HFFc6 (cell line): ENCODE measurements around the gene DEUP1. TPM values are rescaled to one million over a fixed set of nuclear protein-coding genes. Genes with fewer than 3 reads are reported as not detected.

Source experiments
- DNase-seq: peaks from one replicate; pipeline ENCODE4 v3.0.0-alpha.2; 2018
- H3K27ac Mint-ChIP-seq: 2 replicates; pipeline ENCODE4 v1.8.0; 2020; ENCODE audit warnings: mild to moderate bottlenecking, mixed read lengths
- H3K27me3 Mint-ChIP-seq: 2 replicates; pipeline ENCODE4 v1.8.0; 2021; ENCODE audit warnings: mild to moderate bottlenecking, moderate library complexity, mixed read lengths; ENCODE audit not compliant: insufficient read depth
- H3K36me3 Mint-ChIP-seq: 2 replicates; pipeline ENCODE4 v1.8.0; 2021; ENCODE audit warnings: low read depth, mixed read lengths
- H3K4me1 Mint-ChIP-seq: 2 replicates; pipeline ENCODE4 v1.8.0; 2020; ENCODE audit warnings: low read depth, mixed read lengths
- H3K4me3 Mint-ChIP-seq: 2 replicates; pipeline ENCODE4 v1.8.0; 2020; ENCODE audit warnings: mild to moderate bottlenecking, moderate library complexity, mixed read lengths
- H3K9me3 Mint-ChIP-seq: 2 replicates; pipeline ENCODE4 v1.8.0; 2020; ENCODE audit warnings: mild to moderate bottlenecking, mixed read lengths
- total RNA-seq, 6 experiments: library from RNA; stranded (reverse); fragmentation: NEBNext Ultra II Directional; extraction: Animal tissue kit (Norgen Biotek cat#: 25700); gene quantifications; 2 replicates in 1 of 6; 3 replicates in 5 of 6; pipeline ENCODE4 v1.2.3, GENCODE V29; 2021
- TF ChIP-seq, protein P1 (sequence below): fragments of 200-600 bp; sonication (generic); IDR thresholded peaks from 2 replicates; pipeline ENCODE4 v1.5.0; 2021; ENCODE audit warnings: antibody characterized with exemption, mild to moderate bottlenecking

The DEUP1 gene
- total RNA-seq, 6 experiments from 2014 or later: not detected

- TF ChIP-seq, protein P1, sequence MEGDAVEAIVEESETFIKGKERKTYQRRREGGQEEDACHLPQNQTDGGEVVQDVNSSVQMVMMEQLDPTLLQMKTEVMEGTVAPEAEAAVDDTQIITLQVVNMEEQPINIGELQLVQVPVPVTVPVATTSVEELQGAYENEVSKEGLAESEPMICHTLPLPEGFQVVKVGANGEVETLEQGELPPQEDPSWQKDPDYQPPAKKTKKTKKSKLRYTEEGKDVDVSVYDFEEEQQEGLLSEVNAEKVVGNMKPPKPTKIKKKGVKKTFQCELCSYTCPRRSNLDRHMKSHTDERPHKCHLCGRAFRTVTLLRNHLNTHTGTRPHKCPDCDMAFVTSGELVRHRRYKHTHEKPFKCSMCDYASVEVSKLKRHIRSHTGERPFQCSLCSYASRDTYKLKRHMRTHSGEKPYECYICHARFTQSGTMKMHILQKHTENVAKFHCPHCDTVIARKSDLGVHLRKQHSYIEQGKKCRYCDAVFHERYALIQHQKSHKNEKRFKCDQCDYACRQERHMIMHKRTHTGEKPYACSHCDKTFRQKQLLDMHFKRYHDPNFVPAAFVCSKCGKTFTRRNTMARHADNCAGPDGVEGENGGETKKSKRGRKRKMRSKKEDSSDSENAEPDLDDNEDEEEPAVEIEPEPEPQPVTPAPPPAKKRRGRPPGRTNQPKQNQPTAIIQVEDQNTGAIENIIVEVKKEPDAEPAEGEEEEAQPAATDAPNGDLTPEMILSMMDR: no peak
- Mint-ChIP-seq H3K27ac (no peak overlapping the region; the same call in 1 of the 2 replicates), H3K4me1 (peaks cover 6% of the 10 kb centered on the region; the same call in 1 of the 2 replicates), H3K27me3 (no peaks in the 10 kb centered on the region; the same call in 1 of the 2 replicates), H3K36me3 (no peaks in the 10 kb centered on the region), H3K9me3 (no peaks in the 10 kb centered on the region), H3K4me3 (no peak overlapping the region)
- DNase-seq: no peak
Measured at GRCh38 chr11:93392867-93393266, 62.3 kb downstream of the DEUP1 start.

GRCh38 chr11:93393386-93393785 is 62.8 kb downstream of the DEUP1 start:
- no peak overlapping the region for H3K4me3 Mint-ChIP-seq
- no peak for DNase-seq
- no peaks in the 10 kb centered on the region for H3K36me3 Mint-ChIP-seq
- H3K4me1 Mint-ChIP-seq: peaks cover 6% of the 10 kb centered on the region; the same call in 1 of the 2 replicates
- no peak overlapping the region for H3K27ac Mint-ChIP-seq
- H3K9me3 Mint-ChIP-seq: no peaks in the 10 kb centered on the region
- H3K27me3 Mint-ChIP-seq: no peaks in the 10 kb centered on the region; the same call in 1 of the 2 replicates
- TF ChIP-seq, protein P1: no peak

DNA sequence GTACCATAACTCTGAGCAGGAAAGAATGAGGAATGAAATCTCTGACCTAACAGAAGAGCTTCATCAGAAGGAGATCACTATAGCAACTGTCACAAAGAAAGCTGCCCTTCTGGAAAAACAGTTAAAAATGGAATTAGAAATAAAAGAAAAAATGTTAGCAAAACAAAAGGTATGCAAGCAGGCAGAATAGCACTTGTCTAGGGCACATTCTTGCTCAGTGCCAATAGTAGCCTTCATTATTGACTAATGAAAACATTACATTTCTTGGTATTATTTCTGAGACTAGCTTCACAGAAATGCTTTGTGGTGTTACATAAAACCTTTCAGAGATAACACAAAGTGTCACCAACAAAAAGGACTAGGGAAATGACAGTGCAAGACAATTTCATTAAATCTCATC is 63.9 kb downstream of the DEUP1 start:
- H3K27ac Mint-ChIP-seq: no peak overlapping the region
- H3K36me3 Mint-ChIP-seq: no peaks in the 10 kb centered on the region
- no peaks in the 10 kb centered on the region; the same call in 1 of the 2 replicates for H3K27me3 Mint-ChIP-seq
- TF ChIP-seq, protein P1: no peak
- H3K9me3 Mint-ChIP-seq: no peaks in the 10 kb centered on the region
- H3K4me3 Mint-ChIP-seq: no peak overlapping the region
- DNase-seq: no peak
- peaks cover 6% of the 10 kb centered on the region; the same call in 1 of the 2 replicates for H3K4me1 Mint-ChIP-seq

GRCh38 chr11:93396316-93396715 is 65.8 kb downstream of the DEUP1 start:
- Mint-ChIP-seq H3K36me3 (no peaks in the 10 kb centered on the region), H3K4me3 (no peak overlapping the region), H3K27ac (no peak overlapping the region), H3K27me3 (no peaks in the 10 kb centered on the region; the same call in 1 of the 2 replicates), H3K4me1 (peaks cover 6% of the 10 kb centered on the region; the same call in 1 of the 2 replicates), H3K9me3 (no peaks in the 10 kb centered on the region; the same call in 1 of the 2 replicates)
- TF ChIP-seq, protein P1: no peak
- peak; percentile 30 for DNase-seq

DNA sequence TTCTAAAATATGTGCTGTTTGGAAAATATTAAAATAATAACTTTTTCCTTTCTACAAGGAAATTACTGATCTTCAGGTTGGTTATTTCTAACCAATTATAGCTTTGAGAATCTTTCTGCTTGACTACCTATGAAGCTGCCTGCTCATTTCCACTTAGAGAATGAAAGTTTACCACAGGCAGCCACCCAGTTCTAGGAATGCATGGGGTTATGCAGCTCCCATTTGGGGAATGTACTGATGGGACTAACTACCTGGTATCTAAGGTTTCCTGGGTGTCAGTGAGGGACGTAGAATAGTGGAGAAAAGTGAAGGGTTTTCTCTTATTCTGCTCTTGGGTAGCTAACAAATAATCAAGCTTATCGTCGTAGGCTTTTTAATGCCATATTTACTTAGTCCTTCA is 73.4 kb downstream of the DEUP1 start:
- TF ChIP-seq, protein P1: no peak
- H3K4me1 Mint-ChIP-seq: no peaks in the 10 kb centered on the region

More for the DNA sequence above, 73.4 kb downstream of the DEUP1 start:
- H3K27me3 Mint-ChIP-seq: no peaks in the 10 kb centered on the region; the same call in 1 of the 2 replicates
- DNase-seq: no peak
- H3K27ac Mint-ChIP-seq: no peak overlapping the region
- H3K4me3 Mint-ChIP-seq: no peak overlapping the region
- H3K9me3 Mint-ChIP-seq: no peaks in the 10 kb centered on the region; the same call in 1 of the 2 replicates
- H3K36me3 Mint-ChIP-seq: no peaks in the 10 kb centered on the region
